ENCODE results near the gene POLRMT.
"Not testable (repeated sequence)": the region's sequence is repeated elsewhere in the genome, so short reads cannot be mapped to it uniquely, and the experiment has no call there.

DNA sequence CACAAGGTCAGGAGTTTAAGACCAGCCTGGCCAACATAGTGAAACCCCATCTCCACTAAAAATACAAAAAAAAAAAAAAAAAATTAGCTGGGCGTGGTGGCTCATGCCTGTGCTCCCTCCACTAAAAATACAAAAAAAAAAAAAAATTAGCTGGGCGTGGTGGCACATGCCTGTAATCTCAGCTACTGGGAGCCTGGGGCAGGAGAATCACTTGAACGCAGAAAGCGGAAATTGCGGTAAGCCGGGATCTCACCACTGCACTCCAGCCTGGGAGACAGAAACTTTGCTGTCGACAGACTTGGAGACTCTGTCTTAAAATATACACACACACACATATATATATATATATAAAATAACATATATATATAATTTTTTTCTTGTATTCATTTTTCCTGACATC, 6.8 kb downstream of the POLRMT start:
- TF ChIP-seq, protein P1, sequence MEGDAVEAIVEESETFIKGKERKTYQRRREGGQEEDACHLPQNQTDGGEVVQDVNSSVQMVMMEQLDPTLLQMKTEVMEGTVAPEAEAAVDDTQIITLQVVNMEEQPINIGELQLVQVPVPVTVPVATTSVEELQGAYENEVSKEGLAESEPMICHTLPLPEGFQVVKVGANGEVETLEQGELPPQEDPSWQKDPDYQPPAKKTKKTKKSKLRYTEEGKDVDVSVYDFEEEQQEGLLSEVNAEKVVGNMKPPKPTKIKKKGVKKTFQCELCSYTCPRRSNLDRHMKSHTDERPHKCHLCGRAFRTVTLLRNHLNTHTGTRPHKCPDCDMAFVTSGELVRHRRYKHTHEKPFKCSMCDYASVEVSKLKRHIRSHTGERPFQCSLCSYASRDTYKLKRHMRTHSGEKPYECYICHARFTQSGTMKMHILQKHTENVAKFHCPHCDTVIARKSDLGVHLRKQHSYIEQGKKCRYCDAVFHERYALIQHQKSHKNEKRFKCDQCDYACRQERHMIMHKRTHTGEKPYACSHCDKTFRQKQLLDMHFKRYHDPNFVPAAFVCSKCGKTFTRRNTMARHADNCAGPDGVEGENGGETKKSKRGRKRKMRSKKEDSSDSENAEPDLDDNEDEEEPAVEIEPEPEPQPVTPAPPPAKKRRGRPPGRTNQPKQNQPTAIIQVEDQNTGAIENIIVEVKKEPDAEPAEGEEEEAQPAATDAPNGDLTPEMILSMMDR (IDR thresholded peaks at IDR 0.05): not testable (repeated sequence)
- TF ChIP-seq POLR2A (IDR thresholded peaks at IDR 0.05): not testable (repeated sequence)

Data from Peyer's patch (tissue), 4 donors.